ENCODE data around the gene MED15. TPM values are rescaled to one million over a fixed set of nuclear protein-coding genes. Genes with fewer than 3 reads are reported as not detected.

MED15 gene
- total and polyA plus RNA-seq, 2 of the 8 experiments (the other 6 are each of a cell fraction or from before 2014, with no cell fraction given), result 28.3 to 57.1 TPM

GRCh38 chr22:20578707-20579106, 71.3 kb downstream of the MED15 start:
- FAIRE-seq (no peak), DNase-seq (ENCODE audit: low read depth in 1 of 2, low spot score in 2 of 2) (no peak)
- H2BK15ac ChIP-seq (ENCODE audit: low read length), result no peak overlapping the region
- H3K9ac ChIP-seq (replicated peaks in 1 of 4; ENCODE audit: extremely low read depth in 1 of 4, low read depth in 3 of 4, low read length in 3 of 4), result no peak overlapping the region
- H2AK5ac ChIP-seq (ENCODE audit: low read depth, low read length), result no peak overlapping the region
- H4K5ac ChIP-seq (ENCODE audit: insufficient read length, low read depth, low read length), result no peak overlapping the region
- peak overlapping the region; percentile 35 for H2BK5ac ChIP-seq (ENCODE audit: low read depth, low read length)
- peaks cover 2 to 16% (median 13%) of the 10 kb centered on the region in 4 experiments for H3K36me3 ChIP-seq (ENCODE audit: control insufficient read depth in 2 of 4, insufficient read depth in 4 of 4, low read length in 3 of 4)
- WGBS, 2 experiments (ENCODE audit: extremely low coverage in 1 of 2, insufficient coverage in 1 of 2, insufficient read length in 1 of 2, insufficient replicate concordance in 2 of 2, low coverage in 1 of 2, low lambda C conversion rate in 2 of 2, missing lambda C conversion rate in 1 of 2), result 86% methylated on average over 5 of the region's 5 CpGs; no CpG with 5 or more reads in 1 of the 2 experiments
- no peak overlapping the region for H4K8ac ChIP-seq (ENCODE audit: extremely low read depth, insufficient read depth, low read length)
- H3K9me3 ChIP-seq (ENCODE audit: insufficient read depth in 2 of 2, low read depth in 1 of 2, low read length in 1 of 2), result no peaks in the 10 kb centered on the region
- TF ChIP-seq HDAC2 (IDR thresholded peaks at IDR 0.05; ENCODE audit: borderline replicate concordance in 1 of 2, low read depth in 2 of 2, low read length in 2 of 2) (no peak), RAD21 (IDR thresholded peaks at IDR 0.05 in 1 of 2, conservative IDR thresholded peaks at IDR 0.05 in 1 of 2; ENCODE audit: low read depth in 2 of 2, low read length in 2 of 2) (no peak), CREB1 (IDR thresholded peaks at IDR 0.05) (no peak)
- H2AFZ ChIP-seq (ENCODE audit: low read length), result no peak overlapping the region
- H3K27ac ChIP-seq (ENCODE audit: low read depth, low read length), result no peak overlapping the region
- H3K4me1 ChIP-seq (replicated peaks in 1 of 4; ENCODE audit: control insufficient read depth in 3 of 4, insufficient read depth in 4 of 4, low read length in 3 of 4), result no peaks in the 10 kb centered on the region
- no peak overlapping the region for H3K18ac ChIP-seq (ENCODE audit: extremely low read depth, low read length)
- H3K27me3 ChIP-seq (replicated peaks in 1 of 4; ENCODE audit: control insufficient read depth in 3 of 4, extremely low read depth in 1 of 4, insufficient read depth in 3 of 4, low read length in 3 of 4), result no peaks in the 10 kb centered on the region
- no peak overlapping the region for H3K4ac ChIP-seq (replicated peaks; ENCODE audit: insufficient read length, low read depth, low read length)
- H3K79me1 ChIP-seq (ENCODE audit: low read depth, low read length), result no peaks in the 10 kb centered on the region; the same call in 1 of the 2 replicates
- no peaks in the 10 kb centered on the region for H3K23me2 ChIP-seq (ENCODE audit: low read depth, low read length)
- no peak overlapping the region for H3K56ac ChIP-seq (replicated peaks; ENCODE audit: insufficient read length, low read depth, low read length)
- no peak overlapping the region for H2BK12ac ChIP-seq (ENCODE audit: low read depth, low read length)
- H4K91ac ChIP-seq (replicated peaks; ENCODE audit: insufficient read length, low read length), result no peak overlapping the region
- H4K20me1 ChIP-seq (replicated peaks in 1 of 2; ENCODE audit: control insufficient read depth in 1 of 2, insufficient read depth in 2 of 2, low read length in 2 of 2), result peaks cover 3 to 8% of the 10 kb centered on the region in 2 experiments
- H3K4me2 ChIP-seq (ENCODE audit: insufficient read depth in 1 of 2, low read depth in 2 of 2, low read length in 2 of 2), result no peak overlapping the region
- no peaks in the 10 kb centered on the region for H3K79me2 ChIP-seq (ENCODE audit: control insufficient read depth in 1 of 2, insufficient read depth in 2 of 2, low read length in 2 of 2)
- no peak overlapping the region for H3K14ac ChIP-seq (ENCODE audit: insufficient read length)
- no peak overlapping the region for H3K23ac ChIP-seq (ENCODE audit: insufficient read length)
- CTCF ChIA-PET (ENCODE audit: partially characterized antibody), result interaction anchor here (0.6 to 26.7 kb wide), 4 partner anchors 11 to 34 kb away, joined by 3 to 366 read pairs (median 3); no protein-coding TSS in a partner anchor
- POLR2A ChIA-PET (ENCODE audit: partially characterized antibody), result no interaction called here
- no peak overlapping the region for H2BK120ac ChIP-seq (replicated peaks; ENCODE audit: low read depth, low read length)
- no peak overlapping the region for H2BK20ac ChIP-seq (ENCODE audit: low read length)
- H3K4me3 ChIP-seq (ENCODE audit: extremely low read depth in 1 of 4, insufficient read depth in 2 of 4, low read depth in 3 of 4, low read length in 4 of 4), result no peak overlapping the region

Measured in H1 (cell line).